CD4-positive, alpha-beta T cell treated with Interleukin-1 beta for 1 hour (primary cell): ENCODE results near the gene LSS.
A peak's percentile ranks its signal among the peaks of the same experiment; 100 is the strongest.
"Not testable (repeated sequence)": the region's sequence is repeated elsewhere in the genome, so short reads cannot be mapped to it uniquely, and the experiment has no call there.

Source experiments
- DNase-seq, 2 donors: peaks; one replicate each; pipeline ENCODE4 v3.0.0-alpha.2; 2020 to 2022

LSS gene

GRCh38 chr21:46185716-46186115 is 42.9 kb downstream of the LSS start:
- no peak for DNase-seq

GRCh38 chr21:46184625-46185555 is 43.7 kb downstream of the LSS start:
- DNase-seq: peak; percentile 72 to 86

DNA sequence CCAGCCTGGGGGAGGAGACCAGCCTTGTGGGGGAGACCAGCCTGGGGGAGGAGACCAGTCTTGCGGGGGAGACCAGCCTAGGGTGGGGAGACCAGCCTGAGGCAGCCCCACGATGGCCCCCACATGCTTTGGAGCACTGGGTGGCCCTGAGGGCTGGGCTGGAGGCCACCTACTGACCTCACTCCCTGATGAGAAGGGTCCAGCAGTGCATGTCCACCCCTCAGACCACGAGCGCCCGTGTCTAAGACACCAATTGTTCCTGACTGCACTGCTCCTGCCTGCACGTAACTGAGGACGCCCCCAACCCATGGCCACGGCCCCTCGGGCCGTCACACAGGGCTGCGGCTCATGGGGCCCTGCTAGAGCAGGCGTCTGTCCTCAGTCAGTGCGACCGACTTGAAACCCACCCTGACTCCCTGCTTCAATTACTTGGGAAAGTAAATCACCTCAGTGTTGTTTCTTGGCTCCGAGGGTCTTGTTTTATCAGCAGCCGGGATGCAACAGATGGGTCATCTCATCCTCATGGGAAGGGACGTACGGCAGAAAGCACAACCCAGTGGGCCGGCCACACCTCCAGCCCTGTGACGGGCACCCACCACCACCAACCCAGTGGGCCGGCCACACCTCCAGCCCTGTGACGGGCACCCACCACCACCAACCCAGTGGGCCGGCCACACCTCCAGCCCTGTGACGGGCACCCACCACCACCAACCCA is 44.5 kb downstream of the LSS start, which contains the start of gene SPATC1L:
SPATC1L (minus strand) TSS at position 550 of the 715 bp plus-strand sequence. CDS start 1,643 bp downstream, outside the sequence.
- peak in 1 of 2 donors; percentile 36 for DNase-seq

DNA sequence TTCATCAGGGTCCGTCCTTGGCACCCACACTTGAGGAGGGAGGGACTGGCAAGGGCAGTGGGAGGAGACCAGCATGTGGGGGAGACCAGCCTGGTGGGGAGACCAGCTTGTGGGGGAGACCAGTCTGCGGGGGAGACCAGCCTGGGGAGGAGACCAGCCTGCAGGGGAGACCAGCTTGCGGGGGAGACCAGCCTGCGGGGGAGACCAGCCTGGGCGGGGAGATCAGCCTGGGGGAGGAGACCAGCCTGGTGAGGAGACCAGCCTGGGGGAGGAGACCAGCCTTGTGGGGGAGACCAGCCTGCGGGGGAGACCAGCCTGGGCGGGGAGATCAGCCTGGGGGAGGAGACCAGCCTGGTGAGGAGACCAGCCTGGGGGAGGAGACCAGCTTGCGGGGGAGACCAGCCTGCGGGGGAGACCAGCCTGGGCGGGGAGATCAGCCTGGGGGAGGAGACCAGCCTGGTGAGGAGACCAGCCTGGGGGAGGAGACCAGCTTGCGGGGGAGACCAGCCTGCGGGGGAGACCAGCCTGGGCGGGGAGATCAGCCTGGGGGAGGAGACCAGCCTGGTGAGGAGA is 45.2 kb downstream of the LSS start:
- DNase-seq: not testable (repeated sequence)

DNA sequence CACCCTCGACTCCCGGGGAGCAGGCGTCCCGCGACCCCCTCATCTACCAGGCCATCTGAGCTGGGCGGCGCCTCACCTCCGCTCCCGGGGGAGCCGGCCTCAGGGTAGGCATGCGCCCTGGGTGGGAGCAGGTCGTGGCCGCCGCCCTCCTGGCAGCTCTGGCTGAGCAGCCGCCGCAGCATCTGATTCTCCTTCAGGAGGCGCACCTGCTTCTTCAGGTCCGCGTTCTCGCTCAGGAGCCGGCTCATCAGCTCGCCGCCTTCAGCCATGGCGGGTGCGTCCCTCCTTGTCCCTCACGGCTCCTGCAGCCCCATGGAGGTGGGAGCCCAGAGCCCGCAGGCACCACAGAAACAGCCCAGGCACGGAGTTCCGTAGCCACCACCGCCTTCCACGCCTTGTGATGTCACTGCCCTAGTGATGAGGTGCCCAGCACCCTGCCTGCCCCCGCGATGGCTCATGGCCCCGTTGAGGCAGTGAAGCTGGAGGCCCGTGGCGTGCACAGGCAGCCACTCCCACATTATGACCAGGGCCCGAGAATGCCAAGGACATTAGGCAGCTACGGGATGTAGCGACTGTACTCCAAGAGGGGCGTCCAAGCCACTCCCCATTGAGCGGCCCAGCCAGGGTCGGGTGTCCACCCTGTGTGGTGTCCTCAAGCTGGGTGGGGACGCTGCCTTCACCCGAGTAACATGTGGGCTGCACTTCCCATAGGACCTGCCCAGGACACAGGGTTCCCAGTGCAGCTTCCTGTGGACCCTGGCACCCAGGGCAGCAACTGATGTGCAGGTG is 45.8 kb downstream of the LSS start:
- DNase-seq: no peak

DNA sequence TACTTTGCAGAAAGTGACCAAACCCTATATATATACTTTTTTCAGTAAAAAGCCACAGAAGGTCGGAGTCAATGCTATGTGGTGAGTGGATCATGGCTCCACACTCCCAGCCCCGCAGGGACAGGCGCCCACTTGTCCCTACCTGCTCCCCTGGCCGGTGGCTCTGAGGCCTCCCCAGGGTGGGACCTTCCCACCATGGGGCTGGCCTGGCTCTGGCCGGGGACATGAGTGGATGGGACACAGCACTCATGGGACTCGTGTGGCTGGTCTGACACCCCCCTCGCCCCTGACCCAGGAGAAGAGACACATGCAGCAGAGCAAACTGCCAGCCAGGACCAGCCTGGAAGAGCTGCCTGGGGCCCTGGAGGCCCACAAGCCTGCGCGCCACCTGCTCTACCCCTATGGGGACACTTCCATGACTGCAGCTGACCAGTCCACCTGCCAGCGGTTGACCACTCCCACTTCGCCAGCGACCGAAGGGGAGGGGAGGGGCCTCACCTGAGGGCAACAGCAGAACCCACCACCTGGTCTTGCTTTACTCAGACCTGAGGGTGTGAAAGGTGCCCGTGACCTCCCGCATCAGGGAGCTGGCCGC is 46.5 kb downstream of the LSS start:
- no peak for DNase-seq

GRCh38 chr21:46181436-46181835 is 47.1 kb downstream of the LSS start:
- no peak for DNase-seq

- no peak for DNase-seq
Observed at GRCh38 chr21:46180778-46181391, 47.7 kb downstream of the LSS start.

DNA sequence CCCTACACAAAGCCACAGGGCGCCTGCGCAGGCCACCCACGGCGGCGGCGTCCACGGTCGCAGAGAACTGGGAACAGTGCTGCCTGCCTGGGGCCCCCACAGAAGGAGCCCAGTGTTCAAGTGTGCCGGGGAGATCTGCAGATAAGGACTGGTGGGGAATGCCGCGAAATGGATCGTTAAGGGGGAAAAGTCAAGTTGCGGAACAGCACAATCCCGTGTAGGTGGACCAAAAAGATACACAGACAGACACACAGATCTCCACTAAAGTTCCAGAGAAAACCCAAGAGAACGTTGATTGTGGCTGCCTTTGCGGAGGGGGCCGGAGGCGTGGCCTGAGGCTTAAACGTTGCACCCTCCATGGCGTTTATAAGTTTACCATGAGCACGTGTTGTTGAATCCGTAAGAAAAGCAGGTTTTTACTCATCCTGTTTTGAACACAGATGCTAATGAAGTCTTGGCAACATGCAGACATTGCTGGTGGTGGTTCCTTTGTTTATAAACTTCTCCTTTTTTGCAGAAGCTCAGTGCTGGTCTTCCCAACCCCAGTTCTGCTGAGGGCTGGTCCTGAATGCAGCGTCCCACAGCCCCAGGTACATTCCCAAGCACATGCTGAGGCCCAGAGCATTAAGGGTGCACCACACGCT is 48.4 kb downstream of the LSS start:
- no peak for DNase-seq

DNA sequence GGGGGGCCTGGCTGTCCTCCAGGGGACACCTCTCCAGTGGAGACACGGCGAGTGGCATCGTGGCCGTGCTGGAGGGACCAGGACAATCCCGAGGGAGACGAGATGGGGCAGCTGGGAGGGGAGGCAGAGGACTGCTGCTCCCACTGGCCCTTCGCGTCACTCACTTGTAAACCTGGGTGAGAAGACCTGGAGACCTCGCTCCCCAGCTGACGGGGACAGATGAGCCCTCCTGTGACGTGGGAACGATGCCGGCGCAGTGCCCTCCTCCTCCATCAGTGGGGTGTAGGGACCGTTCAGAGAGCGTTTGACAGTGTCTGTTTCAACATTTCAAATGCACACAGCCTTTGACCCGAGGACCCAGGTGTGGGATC is 48.9 kb downstream of the LSS start:
- DNase-seq: no peak

DNA sequence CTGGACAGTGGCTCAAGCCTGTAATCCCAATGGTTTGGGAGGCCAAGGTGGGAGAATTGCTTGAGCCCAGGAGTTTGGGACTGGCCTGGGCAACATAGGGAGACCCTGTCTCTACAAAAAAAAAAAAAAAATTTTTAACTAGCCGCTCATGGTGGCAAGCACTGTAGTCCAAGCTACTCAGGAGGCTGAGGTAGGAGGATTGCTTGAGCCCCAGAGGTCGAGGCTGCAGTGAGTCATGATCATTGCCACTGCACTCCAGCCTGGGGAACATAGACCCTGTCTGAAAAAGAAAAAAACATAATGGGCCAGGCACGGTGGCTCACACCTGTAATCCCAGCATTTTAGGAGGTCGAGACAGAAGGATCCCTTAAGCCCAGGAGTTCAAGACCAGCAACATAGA is 49.6 kb downstream of the LSS start:
- no peak for DNase-seq

- not testable (repeated sequence) for DNase-seq
Observed at GRCh38 chr21:46176443-46177129, 52.0 kb downstream of the LSS start.

DNA sequence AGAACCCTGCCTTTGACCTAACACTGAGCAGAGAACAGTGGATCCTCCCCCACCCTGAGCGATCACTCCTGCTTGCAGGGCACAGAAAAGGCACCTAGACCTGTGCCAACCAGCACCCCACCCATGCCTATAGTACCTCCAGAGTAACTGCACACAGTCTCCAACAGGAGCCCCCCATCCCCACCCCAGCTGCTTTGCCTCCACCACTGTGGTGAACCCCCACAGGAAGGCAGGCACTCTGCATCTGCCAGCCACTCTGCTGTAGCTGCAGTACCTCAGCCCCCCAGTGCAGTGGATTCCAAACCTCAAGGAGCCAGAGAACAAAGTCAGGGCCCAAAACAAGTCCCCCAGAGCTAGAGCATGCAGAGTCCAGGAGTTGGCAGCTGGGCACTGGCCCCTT is 55.0 kb downstream of the LSS start:
- no peak for DNase-seq

GRCh38 chr21:46172863-46173528 is 55.6 kb downstream of the LSS start:
- DNase-seq: no peak

GRCh38 chr21:46171996-46172862 is 56.3 kb downstream of the LSS start:
- DNase-seq: no peak

- no peak for DNase-seq
Observed at GRCh38 chr21:46171585-46171984, 57.0 kb downstream of the LSS start.

- DNase-seq: peak; percentile 55 to 61
Observed at GRCh38 chr21:46170436-46171193, 58.0 kb downstream of the LSS start.

DNA sequence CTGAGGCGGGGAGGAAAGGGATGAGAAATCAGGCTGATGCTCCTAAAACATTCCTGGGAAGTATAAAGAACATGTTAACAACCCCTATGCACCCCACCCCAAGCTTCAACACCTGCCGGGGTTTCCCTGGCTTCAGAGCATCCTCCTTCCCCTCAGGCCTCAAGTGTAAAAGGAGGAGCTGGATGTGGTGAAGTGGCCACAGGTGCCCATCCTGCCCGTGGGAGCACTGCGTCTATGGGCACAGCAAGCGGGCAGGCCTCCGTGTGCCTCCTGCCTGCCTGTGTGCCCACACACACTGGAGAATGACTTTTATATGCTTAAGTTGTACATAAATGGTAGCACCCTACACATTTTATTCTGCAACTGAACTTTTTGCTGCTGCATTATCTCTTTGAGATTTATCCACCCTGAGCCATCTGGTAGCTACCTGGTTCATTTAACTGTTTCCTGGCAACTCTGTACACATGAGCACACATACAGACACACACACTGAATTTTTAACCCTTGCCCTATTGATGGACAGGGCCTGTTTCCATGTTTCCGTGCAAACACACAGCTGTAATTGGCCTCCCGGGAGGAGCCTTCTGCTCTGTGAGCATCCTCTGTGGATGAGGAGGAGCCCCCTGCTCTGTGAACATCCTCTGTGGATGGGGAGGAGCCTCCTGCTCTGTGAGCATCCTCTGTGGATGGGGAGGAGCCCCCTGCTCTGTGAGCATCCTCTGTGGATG is 59.8 kb downstream of the LSS start:
- DNase-seq: no peak
